DMS53 treated with DMSO at 0.1 percent for 48 hours (cell line): ENCODE measurements around the gene NAV2.

Experiments used
- DNase-seq: peaks from one replicate; lab custom pipeline; 2025; ENCODE audit not compliant: unreplicated experiment; lab: John Stamatoyannopoulos, UW

Gene NAV2

DNA sequence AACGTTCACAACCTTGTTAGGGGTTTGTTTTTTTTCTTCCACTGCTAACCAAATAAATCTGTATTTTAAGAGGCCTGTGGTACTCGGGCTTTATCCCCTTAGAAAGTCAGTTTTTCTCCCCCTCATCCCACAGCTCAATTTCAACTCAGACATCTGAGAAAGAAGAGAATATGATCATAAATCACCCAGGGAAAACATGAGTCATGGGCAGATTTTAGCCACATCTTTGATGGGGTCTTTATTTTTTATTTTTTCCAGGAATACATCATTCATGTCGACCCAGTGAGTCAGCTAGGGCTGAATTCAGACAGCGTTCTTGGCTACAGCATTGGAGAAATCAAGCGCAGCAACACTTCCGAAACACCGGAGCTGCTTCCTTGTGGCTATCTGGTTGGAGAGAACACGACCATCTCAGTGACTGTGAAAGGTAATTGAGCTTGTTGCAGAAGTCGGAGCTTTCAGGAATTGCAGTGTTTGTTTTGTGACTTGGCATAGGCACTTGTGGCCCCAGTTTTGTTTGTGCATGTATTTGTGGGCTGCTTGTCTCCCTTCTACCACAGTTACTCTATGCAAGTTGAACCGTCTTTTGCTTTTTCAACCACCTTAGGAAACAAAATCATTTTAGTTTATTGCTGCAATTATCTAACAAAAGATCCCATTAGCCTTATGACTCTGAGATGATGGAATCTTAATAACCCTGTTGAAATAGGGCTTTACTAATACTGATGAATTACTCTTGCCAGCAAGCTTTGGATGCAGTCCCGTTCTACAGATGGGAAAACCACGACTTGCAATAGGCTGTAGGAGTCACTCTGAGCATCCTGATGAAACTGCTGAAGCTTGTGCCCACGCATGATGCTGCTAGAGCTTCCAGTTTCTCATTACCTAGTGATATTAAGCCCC is 384.9 kb downstream of the NAV2 start:
- DNase-seq: peak; percentile 94

- DNase-seq: no peak
Measured at GRCh38 chr11:20099527-20099926, 386.9 kb downstream of the NAV2 start.

DNA sequence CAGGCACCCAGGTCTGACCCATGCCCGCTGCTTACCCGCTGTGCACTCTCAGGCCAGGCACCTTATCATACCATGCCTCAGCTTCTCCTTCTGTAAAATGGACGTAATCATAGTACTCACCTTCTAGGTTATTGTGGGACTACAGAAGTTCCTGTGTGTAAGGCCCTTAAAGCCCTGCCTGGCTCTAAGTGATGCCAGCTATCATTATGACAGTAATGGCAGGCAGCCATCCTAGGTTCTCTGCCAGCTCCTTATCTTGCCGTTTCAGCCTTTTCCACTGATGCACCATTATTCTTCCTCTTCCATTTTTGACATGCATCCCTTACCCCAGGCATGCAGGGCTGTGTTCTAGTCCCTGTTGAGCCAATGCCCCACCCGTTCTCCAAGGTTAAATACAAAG is 389.8 kb downstream of the NAV2 start:
- no peak for DNase-seq

GRCh38 chr11:20103281-20103680 is 390.6 kb downstream of the NAV2 start:
- DNase-seq: no peak

GRCh38 chr11:20105427-20105826 is 392.8 kb downstream of the NAV2 start:
- no peak for DNase-seq

- DNase-seq: no peak
Measured at GRCh38 chr11:20109731-20110445, 397.3 kb downstream of the NAV2 start.

DNA sequence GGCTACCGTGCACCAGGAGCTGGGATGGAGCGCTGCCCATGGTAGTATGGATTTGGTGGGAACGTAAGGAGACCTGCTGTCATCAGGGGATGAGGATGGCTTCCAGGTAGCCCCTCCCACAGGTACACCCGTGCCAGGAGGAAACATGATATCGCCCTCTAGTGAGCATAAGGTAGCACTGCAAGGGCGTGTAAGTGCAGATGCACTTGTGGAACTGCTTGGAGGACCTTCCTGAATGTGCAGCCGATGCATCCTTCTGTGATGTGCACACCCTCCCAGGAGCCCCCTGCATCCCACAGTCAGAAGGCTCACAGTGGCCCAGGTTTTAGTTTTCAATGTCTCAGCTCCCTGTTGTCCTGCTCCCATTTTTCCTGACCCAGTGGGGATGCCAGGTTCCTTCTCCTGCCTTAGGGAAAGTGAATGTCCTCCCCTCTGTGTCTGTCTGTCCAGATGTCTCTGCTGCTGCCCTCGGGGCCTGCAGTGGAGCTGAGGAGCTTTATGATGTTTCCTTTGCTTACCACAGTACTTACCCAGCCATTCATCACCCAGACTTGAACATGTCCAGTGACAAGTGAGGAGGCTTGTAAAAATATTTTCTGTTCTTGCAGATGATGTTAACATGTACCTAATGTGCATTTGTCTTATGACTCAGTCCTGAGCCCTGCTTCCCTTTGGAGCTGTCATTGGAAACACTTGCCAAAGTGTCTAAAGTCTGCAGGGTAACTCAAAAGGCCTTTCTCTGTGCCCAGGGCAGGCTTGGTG is 398.5 kb downstream of the NAV2 start:
- DNase-seq: peak; percentile 86

GRCh38 chr11:20111871-20112270 is 399.2 kb downstream of the NAV2 start:
- no peak for DNase-seq

GRCh38 chr11:20112291-20113148 is 399.9 kb downstream of the NAV2 start:
- peak; percentile 58 for DNase-seq

DNA sequence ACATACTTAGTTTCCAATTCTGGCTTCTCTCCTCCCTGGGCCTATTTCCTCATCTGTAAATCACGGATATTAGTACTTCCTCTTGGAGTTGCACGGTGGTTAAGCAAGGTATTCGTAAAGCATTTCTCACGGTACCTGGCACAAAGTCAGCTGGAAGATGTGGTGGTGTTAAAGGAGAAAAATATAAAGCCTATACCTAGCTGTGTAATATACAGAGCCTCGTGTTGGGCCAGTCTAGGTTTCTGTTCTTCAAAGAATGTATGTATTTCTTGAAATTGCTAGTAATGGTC is 400.5 kb downstream of the NAV2 start:
- DNase-seq: no peak

DNA sequence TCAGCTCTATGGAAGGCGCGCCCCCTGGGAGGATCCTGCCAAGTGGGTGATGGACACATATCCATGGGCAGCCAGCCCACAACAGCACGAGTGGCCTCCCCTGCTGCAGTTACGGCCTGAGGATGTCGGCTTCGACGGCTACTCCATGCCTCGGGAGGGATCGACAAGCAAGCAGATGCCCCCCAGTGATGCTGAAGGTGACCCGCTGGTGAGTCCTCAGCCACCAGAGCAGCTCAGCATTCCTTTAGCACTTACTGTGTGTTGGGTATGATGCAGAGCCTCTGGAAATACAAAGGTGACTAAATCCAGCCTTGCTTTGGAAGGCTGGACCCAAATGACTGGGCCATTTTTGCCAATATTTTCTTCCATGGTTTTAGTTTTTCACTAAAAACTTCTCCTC is 402.0 kb downstream of the NAV2 start:
- DNase-seq: no peak

GRCh38 chr11:20116825-20117224 is 404.2 kb downstream of the NAV2 start:
- no peak for DNase-seq

DNA sequence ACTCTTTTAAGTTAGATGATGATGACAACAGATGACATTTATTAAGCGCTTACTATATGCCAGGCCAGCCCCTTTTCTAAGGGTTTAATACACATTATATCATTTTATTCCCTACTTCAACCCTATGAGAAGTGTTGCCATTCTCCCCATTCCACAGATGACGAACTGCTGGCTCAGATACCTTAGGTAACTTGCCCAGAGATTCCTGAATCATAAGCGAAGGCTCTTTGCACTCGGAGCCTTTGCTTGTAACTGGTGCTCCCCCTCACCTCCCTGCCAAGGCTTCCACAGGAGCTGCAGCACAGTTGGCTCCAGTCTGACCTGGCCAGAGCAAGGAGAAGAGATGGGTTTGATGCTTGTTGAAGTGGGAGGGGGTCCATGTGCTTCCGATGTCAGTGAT is 404.7 kb downstream of the NAV2 start:
- no peak for DNase-seq

GRCh38 chr11:20118209-20118608 is 405.6 kb downstream of the NAV2 start:
- no peak for DNase-seq

DNA sequence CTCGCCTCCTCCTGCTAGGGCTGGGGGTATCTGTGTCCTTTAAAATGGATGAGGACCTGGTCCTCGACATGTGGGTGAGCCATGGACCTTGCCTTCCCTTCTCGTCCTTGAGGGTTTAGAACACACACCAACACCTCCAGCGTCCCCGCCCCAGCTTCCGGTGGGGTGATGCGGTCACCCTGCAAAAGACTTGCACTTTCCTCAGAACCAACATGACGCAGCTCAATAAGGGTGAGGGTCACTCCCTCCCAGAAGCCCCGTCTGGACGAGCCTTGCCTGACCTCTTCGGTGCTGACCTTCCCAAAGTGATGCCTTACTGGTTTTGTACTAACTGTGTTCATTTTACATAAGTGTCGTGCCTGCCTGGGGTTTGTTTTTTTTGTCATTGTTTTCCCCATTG is 406.7 kb downstream of the NAV2 start:
- DNase-seq: no peak

- DNase-seq: no peak
Measured at GRCh38 chr11:20120134-20120925, 407.7 kb downstream of the NAV2 start.

- no peak for DNase-seq
Measured at GRCh38 chr11:20122131-20122530, 409.5 kb downstream of the NAV2 start.

GRCh38 chr11:20125927-20126326 is 413.3 kb downstream of the NAV2 start:
- DNase-seq: no peak

DNA sequence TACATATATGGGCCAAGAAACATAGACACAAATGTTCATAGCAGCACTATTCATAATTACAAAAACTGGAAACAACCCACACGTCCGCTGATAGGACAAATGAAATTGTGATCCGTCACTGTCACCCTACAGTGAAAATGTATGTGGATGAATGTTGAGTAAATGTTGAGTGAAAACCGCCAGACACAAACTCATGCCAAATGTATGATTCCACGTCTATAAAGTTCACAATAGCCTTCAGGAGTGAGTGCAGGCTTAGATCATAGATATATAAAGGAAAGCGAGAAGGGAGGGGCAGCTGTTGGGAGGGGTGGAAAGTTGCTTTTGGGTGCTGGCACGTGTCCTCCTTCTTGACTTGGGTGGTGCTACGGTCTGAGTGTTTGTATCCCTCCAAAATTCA is 414.1 kb downstream of the NAV2 start:
- no peak for DNase-seq
